Esophagus squamous epithelium (tissue), 5 donors: Measurements from ENCODE around the gene EDA. TPM values are rescaled to one million over a fixed set of nuclear protein-coding genes. Genes with fewer than 3 reads are reported as not detected.

ENCODE experiments used
- DNase-seq: peaks from one replicate; lab custom pipeline; 2025; lab: John Stamatoyannopoulos, UW
- H3K27ac ChIP-seq, 4 donors: fragments of 200-600 bp; sonication (generic); one replicate each; pipeline ENCODE4 v1.5.1; 2016 to 2019; ENCODE audit warnings: mild to moderate bottlenecking in 1 of 4
- H3K27me3 ChIP-seq, 4 donors: fragments of 200-600 bp; sonication (generic); 1 replicate in 3 of 4; 2 replicates in 1 of 4; pipeline versions ENCODE4 v1.5.1 to v1.6.0; 2017 to 2021; ENCODE audit warnings: antibody characterized with exemption in 1 of 4
- H3K36me3 ChIP-seq, 3 donors: fragments of 200-600 bp; sonication (generic); one replicate each; pipeline ENCODE4 v1.5.1; 2016 to 2019
- H3K4me1 ChIP-seq, 3 donors: fragments of 200-600 bp; sonication (generic); one replicate each; pipeline ENCODE4 v1.5.1; 2017 to 2019
- H3K4me3 ChIP-seq, 4 donors: fragments of 200-600 bp; sonication (generic); 1 replicate in 3 of 4; 2 replicates in 1 of 4; pipeline ENCODE4 v1.5.1; 2016 to 2019; ENCODE audit warnings: mild to moderate bottlenecking in 2 of 4, moderate library complexity in 1 of 4
- H3K9me3 ChIP-seq, 3 donors: fragments of 200-600 bp; sonication (generic); one replicate each; pipeline ENCODE4 v1.5.1; 2016 to 2019
- POLR2A ChIP-seq, 4 donors: fragments of 450-650 bp; IDR thresholded peaks; one replicate each; pipeline ENCODE4 v1.6.1; 2017; ENCODE audit warnings: antibody characterized with exemption in 4 of 4, mild to moderate bottlenecking in 4 of 4, moderate library complexity in 3 of 4
- WGBS, 2 donors: methylation state at CpG; one replicate each; pipeline ENCODE4 v1.1.5; 2018; 5-methylcytosine and 5-hydroxymethylcytosine counted together
- intact Hi-C: fragments of 100-400 bp; cut with DNase I; formaldehyde crosslinking; loops from one replicate; pipeline ENCODE4 v1.15.0; 2022
- total RNA-seq, 4 donors: library from RNA; depleted of rRNA; stranded (reverse); fragments of >200 nt; gene quantifications; one replicate each; pipeline ENCODE4 v1.1.0, GENCODE V29; 2016
- TF ChIP-seq, protein P1 (sequence below), 6 experiments: fragments of 450-650 bp in 4 of 6; fragments of 200-600 bp in 2 of 6; sonication (generic) in 2 of 6; IDR thresholded peaks; one replicate each; pipeline ENCODE4 v1.5.1; 2016 to 2019; ENCODE audit warnings: antibody characterized with exemption in 6 of 6, mild to moderate bottlenecking in 4 of 6, moderate library complexity in 4 of 6
- donor health status: DM: yes; HTN: yes; CAD: no.

EDA gene
- total RNA-seq, 4 donors from 2014 or later = 1.5 to 2.9 (median 2.4) TPM

DNA sequence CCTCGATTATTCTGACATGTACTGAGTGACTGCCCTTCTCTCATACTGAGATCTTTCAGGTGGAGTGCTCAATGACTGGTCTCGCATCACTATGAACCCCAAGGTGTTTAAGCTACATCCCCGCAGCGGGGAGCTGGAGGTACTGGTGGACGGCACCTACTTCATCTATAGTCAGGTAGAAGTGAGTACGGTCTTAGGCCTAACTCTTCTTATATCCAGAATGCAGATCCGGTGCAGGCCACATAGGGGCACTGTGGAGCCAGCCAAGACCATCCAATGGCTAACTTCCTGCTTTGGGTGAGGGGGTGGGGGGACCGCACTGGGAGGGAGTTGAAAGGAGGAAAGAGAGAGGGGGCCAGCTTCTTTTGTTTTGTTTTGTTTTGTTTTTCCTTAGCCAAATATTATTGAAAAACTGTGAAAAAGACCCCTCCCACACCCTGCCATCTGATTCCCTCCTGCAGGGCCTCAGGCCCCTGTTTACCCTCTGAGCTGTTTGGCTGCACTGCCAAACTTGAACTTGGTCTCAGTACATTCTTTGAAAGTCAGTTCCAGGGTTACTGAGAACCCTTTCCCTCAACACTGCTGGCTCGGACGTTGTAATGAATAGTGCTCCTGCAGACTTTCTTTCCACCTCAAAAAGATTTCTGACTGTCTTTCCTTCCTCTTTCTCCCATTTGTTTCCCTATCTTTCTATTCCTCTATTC is 417.6 kb downstream of the EDA start:
- 55 to 63% methylated on average over 4 to 10 of the region's 10 CpGs for WGBS, 2 donors
- intact Hi-C loops = loop anchor here (10.0 kb wide), 1 partner anchor 61 kb away; no protein-coding TSS in a partner anchor
- no peak for DNase-seq

DNA sequence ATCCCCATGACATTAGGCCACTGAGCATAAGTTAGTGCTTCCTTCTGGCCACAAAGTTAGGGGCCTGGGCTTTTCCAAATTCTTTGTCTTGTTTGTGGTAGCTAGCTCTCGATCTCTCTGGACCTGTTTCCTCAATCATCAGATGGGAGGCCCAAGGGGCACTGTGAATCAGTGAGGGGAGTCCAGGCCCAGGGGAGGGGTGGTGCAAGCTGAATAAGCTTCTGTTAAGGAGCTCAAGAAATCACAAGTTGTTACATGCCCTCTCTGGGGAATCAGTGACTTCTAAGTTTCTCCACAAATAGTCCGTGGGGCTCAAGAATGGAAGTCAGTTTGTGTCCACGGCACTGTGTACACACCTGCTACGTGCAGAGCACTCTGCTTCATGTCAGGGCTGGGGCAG is 418.7 kb downstream of the EDA start:
- DNase-seq = no peak
- no peak for TF ChIP-seq POLR2A (IDR thresholded peaks at IDR 0.05)
- TF ChIP-seq, protein P1, sequence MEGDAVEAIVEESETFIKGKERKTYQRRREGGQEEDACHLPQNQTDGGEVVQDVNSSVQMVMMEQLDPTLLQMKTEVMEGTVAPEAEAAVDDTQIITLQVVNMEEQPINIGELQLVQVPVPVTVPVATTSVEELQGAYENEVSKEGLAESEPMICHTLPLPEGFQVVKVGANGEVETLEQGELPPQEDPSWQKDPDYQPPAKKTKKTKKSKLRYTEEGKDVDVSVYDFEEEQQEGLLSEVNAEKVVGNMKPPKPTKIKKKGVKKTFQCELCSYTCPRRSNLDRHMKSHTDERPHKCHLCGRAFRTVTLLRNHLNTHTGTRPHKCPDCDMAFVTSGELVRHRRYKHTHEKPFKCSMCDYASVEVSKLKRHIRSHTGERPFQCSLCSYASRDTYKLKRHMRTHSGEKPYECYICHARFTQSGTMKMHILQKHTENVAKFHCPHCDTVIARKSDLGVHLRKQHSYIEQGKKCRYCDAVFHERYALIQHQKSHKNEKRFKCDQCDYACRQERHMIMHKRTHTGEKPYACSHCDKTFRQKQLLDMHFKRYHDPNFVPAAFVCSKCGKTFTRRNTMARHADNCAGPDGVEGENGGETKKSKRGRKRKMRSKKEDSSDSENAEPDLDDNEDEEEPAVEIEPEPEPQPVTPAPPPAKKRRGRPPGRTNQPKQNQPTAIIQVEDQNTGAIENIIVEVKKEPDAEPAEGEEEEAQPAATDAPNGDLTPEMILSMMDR (IDR thresholded peaks at IDR 0.05) = no peak
- H3K36me3 ChIP-seq = no peaks in the 10 kb centered on the region
- 20 to 32% methylated on average over 1 to 4 of the region's 4 CpGs for WGBS, 2 donors
- H3K27me3 ChIP-seq = no peaks in the 10 kb centered on the region
- peaks cover 0 to 4% (median 0%) of the 10 kb centered on the region in 3 donors for H3K4me1 ChIP-seq
- no peaks in the 10 kb centered on the region for H3K9me3 ChIP-seq
- H3K27ac ChIP-seq = no peak overlapping the region
- H3K4me3 ChIP-seq = no peak overlapping the region
- intact Hi-C loops = loop anchor here (10.0 kb wide), 1 partner anchor 60 kb away; no protein-coding TSS in a partner anchor

More for the DNA sequence above, 417.6 kb downstream of the EDA start:
- no peaks in the 10 kb centered on the region for H3K9me3 ChIP-seq
- H3K36me3 ChIP-seq = no peaks in the 10 kb centered on the region
- no peaks in the 10 kb centered on the region for H3K27me3 ChIP-seq
- H3K4me1 ChIP-seq = peaks cover 0 to 4% (median 0%) of the 10 kb centered on the region in 3 donors
- TF ChIP-seq, protein P1 (IDR thresholded peaks at IDR 0.05) = peak in 4 of 6 experiments; percentile 23 to 47 (median 28)
- TF ChIP-seq POLR2A (IDR thresholded peaks at IDR 0.05) = no peak
- no peak overlapping the region for H3K27ac ChIP-seq
- H3K4me3 ChIP-seq = no peak overlapping the region

- Histone ChIP-seq H3K9me3 (no peaks in the 10 kb centered on the region), H3K4me3 (no peak overlapping the region), H3K27ac (no peak overlapping the region), H3K36me3 (no peaks in the 10 kb centered on the region), H3K4me1 (peaks cover 0 to 4% (median 0%) of the 10 kb centered on the region in 3 donors), H3K27me3 (no peaks in the 10 kb centered on the region)
- no peak for TF ChIP-seq POLR2A (IDR thresholded peaks at IDR 0.05)
- TF ChIP-seq, protein P1 (IDR thresholded peaks at IDR 0.05) = no peak
- intact Hi-C loops = loop anchor here (10.0 kb wide), 1 partner anchor 56 kb away; no protein-coding TSS in a partner anchor
- WGBS, 2 donors = 63 to 79% methylated on average over 2 of the region's 2 CpGs
- DNase-seq = no peak
These were observed 422.6 kb downstream of the EDA start for GRCh38 chrX:70038515-70038914.

DNA sequence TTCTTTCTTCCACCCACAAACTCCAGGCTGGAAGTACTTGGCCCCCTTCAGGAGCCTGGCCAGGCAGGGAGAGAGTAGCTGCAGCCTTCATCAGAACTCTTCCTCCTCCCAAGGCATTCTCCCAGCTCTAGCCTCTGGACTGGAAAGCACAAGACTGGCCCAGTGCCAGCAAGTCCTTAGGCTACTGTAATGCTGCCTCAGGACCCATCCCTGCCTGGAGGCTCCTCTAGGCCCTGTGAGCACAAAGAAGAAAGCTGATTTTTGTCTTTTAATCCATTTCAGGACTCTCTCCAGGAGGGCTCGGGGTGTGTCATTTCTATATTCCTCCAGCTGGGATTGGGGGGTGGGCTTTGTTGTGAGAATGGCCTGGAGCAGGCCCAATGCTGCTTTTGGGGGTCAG is 423.0 kb downstream of the EDA start:
- H3K36me3 ChIP-seq = no peaks in the 10 kb centered on the region
- no peaks in the 10 kb centered on the region for H3K27me3 ChIP-seq
- intact Hi-C loops = loop anchor here (10.0 kb wide), 1 partner anchor 56 kb away; no protein-coding TSS in a partner anchor
- no peak overlapping the region for H3K4me3 ChIP-seq
- H3K27ac ChIP-seq = no peak overlapping the region
- WGBS, 2 donors = 0% methylated on average over 1 of the region's 1 CpG; no CpG with 5 or more reads in 1 of the 2 donors
- peaks cover 0 to 4% (median 0%) of the 10 kb centered on the region in 3 donors for H3K4me1 ChIP-seq
- TF ChIP-seq, protein P1 (IDR thresholded peaks at IDR 0.05) = no peak
- TF ChIP-seq POLR2A (IDR thresholded peaks at IDR 0.05) = no peak
- H3K9me3 ChIP-seq = no peaks in the 10 kb centered on the region
- no peak for DNase-seq

DNA sequence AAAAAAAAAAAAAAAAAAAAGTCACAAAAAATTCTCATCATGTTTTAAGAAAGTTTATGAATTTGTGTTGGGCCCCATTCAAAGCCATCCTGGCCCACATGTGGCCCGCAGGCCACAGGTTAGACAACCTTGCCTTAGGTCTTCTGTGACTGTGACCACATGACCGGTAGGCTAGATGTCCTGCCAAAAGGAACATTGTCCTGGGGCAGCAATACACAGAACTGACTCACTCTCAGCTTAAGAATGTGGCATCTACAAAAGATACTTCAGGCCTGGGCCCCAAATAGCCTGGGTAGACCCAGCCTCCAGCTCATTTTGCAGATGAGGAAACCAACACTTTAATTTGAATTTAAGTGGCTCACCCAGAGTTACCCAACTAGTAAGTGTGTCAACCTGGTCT is 423.8 kb downstream of the EDA start:
- Histone ChIP-seq H3K27me3 (no peaks in the 10 kb centered on the region), H3K4me3 (no peak overlapping the region), H3K9me3 (no peaks in the 10 kb centered on the region), H3K4me1 (peaks cover 0 to 1% (median 0%) of the 10 kb centered on the region in 3 donors), H3K36me3 (no peaks in the 10 kb centered on the region), H3K27ac (no peak overlapping the region)
- TF ChIP-seq, protein P1 (IDR thresholded peaks at IDR 0.05) = no peak
- no peak for TF ChIP-seq POLR2A (IDR thresholded peaks at IDR 0.05)
- WGBS, 2 donors = 44 to 73% methylated on average over 2 of the region's 2 CpGs
- intact Hi-C loops = loop anchor here (10.0 kb wide), 1 partner anchor 55 kb away; no protein-coding TSS in a partner anchor
- no peak for DNase-seq
